ENCODE data around the gene SCNN1G. TPM values are rescaled to one million over a fixed set of nuclear protein-coding genes. Genes with fewer than 3 reads are reported as not detected.
A peak's percentile ranks its signal among the peaks of the same experiment; 100 is the strongest.

The SCNN1G gene
- total RNA-seq, 1 donor from 2014 or later = 0.82 TPM

DNA sequence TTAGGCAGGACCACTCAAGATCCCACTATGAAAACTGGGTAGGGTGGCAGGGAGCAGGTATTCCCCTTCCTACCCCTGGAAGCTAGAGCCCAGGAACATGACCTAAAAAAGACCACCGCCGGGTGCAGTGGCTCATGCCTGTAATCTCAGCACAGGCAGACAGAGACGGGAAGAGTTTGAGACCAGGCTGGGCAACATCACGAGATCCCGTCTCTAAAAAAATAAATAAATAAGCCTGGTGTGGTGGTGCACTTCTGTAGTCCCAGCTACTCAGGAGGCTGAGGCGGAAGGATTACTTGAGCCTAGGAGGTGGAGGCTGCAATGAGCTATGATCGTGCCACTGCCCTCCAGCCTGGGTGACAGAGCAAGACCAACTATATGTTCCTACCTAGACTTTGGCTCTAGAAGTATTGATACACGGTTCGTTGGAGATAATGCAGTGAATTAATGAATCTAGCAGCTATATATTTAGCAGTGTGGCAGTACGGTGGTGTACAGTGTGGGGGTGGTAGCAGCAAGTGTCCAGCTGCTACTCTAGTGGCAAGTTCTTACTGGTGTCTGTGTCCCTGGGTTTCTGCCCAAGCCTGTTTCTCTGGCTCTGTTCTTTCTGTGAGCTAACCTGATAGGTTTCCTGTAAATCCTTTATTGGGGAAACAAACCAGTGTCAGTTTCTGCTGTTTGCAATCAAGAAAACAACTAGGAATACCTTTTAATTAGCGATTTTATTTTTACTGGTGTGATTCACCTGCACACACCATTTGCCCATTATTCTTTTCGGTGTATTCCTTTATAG lies 30.0 kb upstream of the SCNN1G start:
- no peak for FAIRE-seq
- no peak for DNase-seq (ENCODE audit: low spot score in 2 of 2)

GRCh38 chr16:23155445-23156049 lies 27.0 kb upstream of the SCNN1G start:
- DNase-seq (ENCODE audit: low spot score in 2 of 2) (no peak), FAIRE-seq (no peak)

- FAIRE-seq = no peak
- no peak for DNase-seq (ENCODE audit: low spot score in 2 of 2)
These were observed 26.4 kb upstream of the SCNN1G start for GRCh38 chr16:23156110-23156509.

DNA sequence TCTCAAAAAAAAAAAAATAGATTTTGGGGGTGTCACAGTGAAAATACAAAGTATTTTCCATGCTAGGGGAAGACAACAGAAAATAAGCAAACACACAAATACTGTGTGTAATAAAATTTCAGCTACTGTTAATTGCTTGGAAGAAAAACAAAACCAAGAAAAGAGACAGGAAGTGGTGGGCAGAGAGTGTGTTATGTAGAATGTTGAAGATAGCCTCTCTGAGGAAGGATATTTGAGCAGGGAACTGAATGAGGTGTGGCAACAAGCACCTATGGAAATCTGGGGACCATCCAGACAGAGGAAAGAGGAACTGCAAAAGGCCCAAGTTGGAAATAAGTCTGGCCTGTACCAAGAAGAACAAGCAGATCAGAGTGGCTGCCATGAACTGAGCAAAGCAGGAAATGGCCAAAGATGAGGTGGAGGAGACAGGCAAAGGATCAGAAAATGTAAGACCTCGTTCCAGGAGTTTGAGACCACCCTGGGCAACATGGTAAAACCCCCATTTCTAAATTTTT lies 25.5 kb upstream of the SCNN1G start:
- DNase-seq (ENCODE audit: low spot score in 2 of 2) = no peak
- no peak for FAIRE-seq

DNA sequence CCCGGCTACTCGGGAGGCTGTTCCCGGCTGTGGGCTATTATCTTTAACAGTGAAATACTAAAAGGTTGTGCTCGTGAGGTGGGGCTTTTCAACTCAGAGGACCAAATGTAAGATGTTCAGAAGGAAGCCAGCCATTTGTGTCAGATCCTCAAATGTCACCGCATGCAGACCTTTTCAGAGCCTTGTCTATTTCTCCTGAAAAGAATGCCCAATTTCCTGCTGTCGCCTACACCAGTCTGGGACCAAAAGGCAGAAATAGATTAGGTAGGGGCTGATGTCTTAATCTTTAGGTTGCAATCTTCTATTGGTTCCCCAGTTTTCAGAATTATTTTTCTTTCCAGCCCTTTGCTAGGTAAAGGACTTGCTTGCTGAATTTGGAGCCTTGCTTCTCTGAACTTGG lies 24.4 kb upstream of the SCNN1G start:
- FAIRE-seq (no peak), DNase-seq (ENCODE audit: low spot score in 2 of 2) (no peak)

- FAIRE-seq (no peak), DNase-seq (ENCODE audit: low spot score in 2 of 2) (no peak)
These were observed 22.5 kb upstream of the SCNN1G start for GRCh38 chr16:23160082-23160481.

DNA sequence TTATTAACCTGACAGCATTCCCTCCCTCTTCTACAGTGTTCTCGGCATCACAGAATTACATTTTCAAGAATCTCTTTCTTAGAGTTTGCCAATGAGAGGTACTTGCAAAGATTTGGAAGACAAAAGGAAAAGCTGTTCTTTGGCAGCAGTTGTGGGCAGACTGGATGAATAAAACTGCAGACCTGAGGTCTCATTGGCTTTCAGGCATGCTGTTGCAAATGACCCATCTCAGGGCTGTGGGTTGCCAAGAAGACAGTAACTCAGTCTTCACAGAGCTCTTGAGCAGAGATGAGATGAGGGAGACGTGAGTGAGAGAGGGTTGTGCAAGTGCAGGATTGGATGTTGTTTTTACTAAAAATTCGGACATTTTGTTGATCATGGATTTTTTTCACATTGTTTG lies 22.0 kb upstream of the SCNN1G start:
- FAIRE-seq (no peak), DNase-seq (ENCODE audit: low spot score in 2 of 2) (no peak)

DNA sequence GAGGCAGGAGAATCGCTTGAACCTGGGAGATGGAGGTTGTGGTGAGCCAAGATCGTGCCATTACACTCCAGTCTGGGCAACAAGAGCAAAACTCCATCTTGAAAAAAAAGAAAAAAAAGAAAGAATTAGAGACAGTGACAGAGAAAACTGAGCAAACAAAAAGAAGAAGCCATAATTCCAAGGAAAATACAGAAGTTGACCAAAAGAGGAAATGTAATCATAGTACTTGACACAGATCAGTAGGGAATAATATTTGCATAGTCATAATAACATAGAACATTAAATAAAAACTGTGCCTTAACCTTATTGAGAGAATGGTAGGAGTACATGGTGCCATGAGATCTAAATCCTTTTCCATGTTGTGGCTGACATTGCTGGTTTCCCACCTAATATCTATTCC lies 18.6 kb upstream of the SCNN1G start:
- FAIRE-seq (no peak), DNase-seq (ENCODE audit: low spot score in 2 of 2) (no peak)

DNA sequence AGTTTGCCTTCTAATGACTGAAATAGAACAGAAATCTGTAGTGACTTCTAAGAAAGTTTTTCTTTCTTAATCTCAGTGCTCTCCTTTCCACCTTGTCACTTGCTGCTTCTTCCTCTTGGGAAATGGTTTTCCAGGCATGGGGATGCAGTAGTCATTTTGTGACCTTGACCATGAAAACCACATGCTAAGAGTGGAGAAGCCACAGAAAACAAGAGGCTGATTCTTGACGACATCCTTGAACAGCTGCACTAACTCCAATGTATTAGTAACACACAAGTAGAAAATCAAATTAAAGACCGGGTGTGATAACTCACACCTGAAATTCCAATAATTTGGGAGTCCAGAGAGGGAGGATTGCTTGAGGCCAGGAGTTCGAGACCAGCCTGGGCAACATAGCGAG lies 17.8 kb upstream of the SCNN1G start:
- FAIRE-seq (no peak), DNase-seq (ENCODE audit: low spot score in 2 of 2) (no peak)

DNA sequence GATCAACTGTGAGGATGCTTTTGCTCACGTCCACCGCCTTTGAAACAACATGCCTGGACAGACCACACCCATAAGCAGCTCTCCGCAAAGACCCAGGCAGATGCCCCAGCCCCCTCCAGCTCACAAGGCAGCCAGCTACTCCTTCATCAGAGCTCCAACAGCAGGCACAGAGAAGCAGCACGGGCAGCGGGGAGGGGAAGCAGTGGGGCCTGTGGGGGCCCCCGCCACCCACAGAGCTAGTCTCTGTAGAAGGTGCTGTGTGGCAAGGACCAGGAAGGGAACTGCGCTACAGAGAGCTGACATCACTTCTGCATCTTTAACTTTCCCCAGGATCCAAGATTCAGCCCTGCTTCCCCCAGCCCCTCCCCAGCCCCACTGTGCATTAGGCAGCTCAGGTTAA lies 10.0 kb upstream of the SCNN1G start:
- no peak for FAIRE-seq
- no peak for DNase-seq (ENCODE audit: low spot score in 2 of 2)

- no peak for FAIRE-seq
These were observed 9.6 kb upstream of the SCNN1G start for GRCh38 chr16:23172994-23173393.

DNA sequence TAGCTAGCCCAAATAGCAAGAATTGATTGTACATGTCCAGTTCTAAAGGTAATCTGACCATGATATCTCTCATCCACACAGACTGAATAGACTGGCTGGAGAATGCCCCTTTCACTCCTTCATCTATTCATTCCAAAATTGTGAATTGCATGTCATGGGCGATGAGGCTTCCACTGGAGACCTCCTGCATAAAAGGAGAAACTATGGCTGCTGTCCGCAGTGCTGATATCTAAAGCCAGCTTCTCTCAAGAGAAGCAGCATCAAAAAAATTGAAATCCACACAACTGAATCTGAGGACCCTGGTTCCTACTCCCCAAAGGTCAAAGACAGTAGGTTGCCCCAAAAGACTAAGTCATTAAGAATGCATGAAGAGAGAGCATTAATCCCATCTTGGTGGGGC lies 7.9 kb upstream of the SCNN1G start:
- DNase-seq (ENCODE audit: low spot score in 2 of 2) (no peak), FAIRE-seq (no peak)

More at GRCh38 chr16:23172994-23173393, 9.6 kb upstream of the SCNN1G start:
- DNase-seq (ENCODE audit: low spot score in 2 of 2) = no peak

- DNase-seq (ENCODE audit: low spot score in 2 of 2) = no peak
- FAIRE-seq = no peak
These were observed 6.9 kb upstream of the SCNN1G start for GRCh38 chr16:23175651-23176050.

GRCh38 chr16:23181506-23181905 lies 1.0 kb upstream of the SCNN1G start:
- DNase-seq (ENCODE audit: low spot score in 2 of 2) (no peak), FAIRE-seq (no peak)

DNA sequence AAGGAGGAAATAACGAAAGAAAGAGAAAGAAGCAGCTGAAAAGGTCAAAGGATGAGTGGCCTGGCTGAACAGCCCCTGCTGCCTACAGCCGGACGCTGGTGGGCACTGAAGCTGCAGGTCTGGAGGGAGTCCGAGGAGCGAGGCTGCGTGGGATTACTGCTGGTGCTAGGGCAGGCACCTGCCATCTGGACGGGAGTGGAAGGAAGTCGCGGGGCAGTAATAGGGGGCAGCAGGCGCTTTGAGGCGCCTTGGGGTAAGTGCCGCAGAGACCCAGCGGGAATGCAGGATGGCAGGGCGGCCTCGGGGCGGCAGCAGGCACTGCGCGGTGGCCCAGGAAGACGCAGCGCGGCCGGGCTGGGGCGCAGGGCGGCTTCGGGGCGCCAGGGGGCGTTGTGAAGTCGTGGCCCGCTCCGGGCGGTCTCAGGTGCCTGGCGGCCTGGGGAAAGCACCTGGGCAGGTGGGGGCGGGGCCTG lies 303 bp upstream of the SCNN1G start:
- FAIRE-seq (no peak), DNase-seq (ENCODE audit: low spot score in 2 of 2) (peak; percentile 80 to 91)

GRCh38 chr16:23183543-23183862 lies 958 bp downstream of the SCNN1G start:
- FAIRE-seq (no peak), DNase-seq (ENCODE audit: low spot score in 2 of 2) (no peak)

DNA sequence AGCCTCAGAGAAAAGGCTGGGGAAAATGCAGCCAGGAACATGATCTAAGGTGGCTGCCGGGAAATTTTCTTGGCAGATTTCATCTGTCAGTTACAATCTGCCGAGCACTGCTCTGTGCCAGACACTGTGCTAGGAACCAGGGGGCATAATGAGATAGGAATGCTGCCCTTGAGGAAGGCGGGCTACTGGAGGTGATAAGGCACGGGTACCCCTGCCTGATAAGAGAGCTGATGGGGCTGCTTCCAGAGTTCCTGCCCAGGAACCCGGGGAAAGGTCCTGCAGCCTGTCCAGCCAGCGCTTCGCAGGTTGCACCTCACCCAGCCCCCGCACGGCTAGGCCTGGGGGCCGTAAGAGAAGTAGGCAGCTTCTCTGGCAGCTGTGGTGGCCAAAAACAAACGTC lies 3.1 kb downstream of the SCNN1G start:
- FAIRE-seq (no peak), DNase-seq (ENCODE audit: low spot score in 2 of 2) (no peak)

GRCh38 chr16:23186171-23186570 lies 3.6 kb downstream of the SCNN1G start:
- no peak for DNase-seq (ENCODE audit: low spot score in 2 of 2)
- no peak for FAIRE-seq

GRCh38 chr16:23187341-23187740 lies 4.8 kb downstream of the SCNN1G start:
- DNase-seq (ENCODE audit: low spot score in 2 of 2) (no peak), FAIRE-seq (no peak)

DNA sequence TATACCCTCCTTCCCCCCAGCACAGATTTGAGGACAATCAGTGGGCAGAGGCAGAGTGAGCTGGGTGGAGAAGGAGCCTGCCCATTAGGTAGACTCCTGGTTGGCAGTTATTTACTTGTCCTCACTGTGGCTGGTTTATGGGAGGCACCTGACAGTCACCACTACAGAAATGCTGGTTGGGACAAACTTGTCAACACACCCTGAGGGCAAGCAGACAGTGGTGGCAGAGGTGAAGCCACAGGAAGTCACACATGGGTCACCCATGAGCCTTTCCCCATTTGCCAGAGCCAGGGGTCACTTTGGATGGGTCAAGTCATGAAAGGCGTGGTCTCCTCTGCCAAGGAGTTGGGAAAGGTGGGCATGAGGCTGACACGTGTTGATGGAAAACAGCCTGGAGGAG lies 6.4 kb downstream of the SCNN1G start:
- FAIRE-seq = no peak
- no peak for DNase-seq (ENCODE audit: low spot score in 2 of 2)

GRCh38 chr16:23194497-23195221 lies 12.1 kb downstream of the SCNN1G start:
- FAIRE-seq (no peak), DNase-seq (ENCODE audit: low spot score in 2 of 2) (no peak)

Data from frontal cortex (tissue), 4 donors.